Spleen (tissue), 7 donors: ENCODE measurements around the gene EZR.

ENCODE experiments used
- CTCF ChIP-seq, 11 experiments: fragments of 200-600 bp in 7 of 11; fragments of 450-650 bp in 4 of 11; sonication (generic) in 4 of 11; IDR thresholded peaks in 8 of 11; conservative IDR thresholded peaks in 3 of 11; 1 replicate in 7 of 11; 2 replicates in 4 of 11; pipeline versions ENCODE4 v1.4.0 to v1.8.0; 2016 to 2021; ENCODE audit warnings: antibody characterized with exemption in 11 of 11, inconsistent platforms in 4 of 11, mild to moderate bottlenecking in 1 of 11
- POLR2A ChIP-seq, 3 donors: fragments of 450-650 bp; IDR thresholded peaks; one replicate each; pipeline ENCODE4 v1.5.1; 2017; ENCODE audit warnings: antibody characterized with exemption in 3 of 3, mild to moderate bottlenecking in 1 of 3
- POLR2AphosphoS5 ChIP-seq, 3 donors: sonication (generic); formaldehyde crosslinking; IDR thresholded peaks; one replicate each; pipeline ENCODE4 v1.5.1; 2017; ENCODE audit warnings: antibody characterized with exemption in 3 of 3
- donor health status: DM: no; HTN: no; CAD: no; lungs with moderate emphysema.
- donor health status: DM: no; HTN: no; CAD: no.
- donor health status: DM: no; HTN: no; CAD: no.

- TF ChIP-seq CTCF (IDR thresholded peaks at IDR 0.05 in 8 of 11, conservative IDR thresholded peaks at IDR 0.05 in 3 of 11) (no peak), POLR2A (IDR thresholded peaks at IDR 0.05) (no peak), POLR2AphosphoS5 (IDR thresholded peaks at IDR 0.05) (no peak)
Measured at GRCh38 chr6:158780246-158780884, 38.8 kb downstream of the EZR start.
